T-cell (primary cell): ENCODE measurements around the gene PADI2. TPM values are rescaled to one million over a fixed set of nuclear protein-coding genes. Genes with fewer than 3 reads are reported as not detected.
A peak's percentile ranks its signal among the peaks of the same experiment; 100 is the strongest.

ENCODE experiments used
- ATAC-seq, 4 experiments: fragments of 200-7000 bp in 3 of 4; fragments of 150-1000 bp in 1 of 4; cut with Tn5 transposase; replicated peaks in 1 of 4; 1 replicate in 3 of 4; 2 replicates in 1 of 4; pipeline ENCODE4 v1.10.0; 2021; ENCODE audit warnings: moderate library complexity in 3 of 4, mild to moderate bottlenecking in 2 of 4, moderate number of reproducible peaks in 1 of 4
- CTCF ChIA-PET, 2 donors: fragments of 300-600 bp; sonication (Branson Sonifier 250); formaldehyde crosslinking; loops; one replicate each; lab custom pipeline; 2022; ENCODE audit warnings: antibody characterized with exemption in 2 of 2; lab: Charles Lee
- POLR2A ChIA-PET, 2 donors: fragments of 300-600 bp; sonication (Branson Sonifier 250); formaldehyde crosslinking; loops; one replicate each; lab custom pipeline; 2022; ENCODE audit warnings: antibody characterized with exemption in 2 of 2; lab: Charles Lee
- DNase-seq, 35 experiments: peaks; one replicate each; pipeline versions ENCODE4 v3.0.0 to v3.0.0-alpha.2; 2013 to 2023
- H3K27ac ChIP-seq: one replicate; pipeline ENCODE4 v1.5.1; 2013; ENCODE audit warnings: low read length
- H3K27me3 ChIP-seq, 2 experiments: replicated peaks in 1 of 2; 1 replicate in 1 of 2; 2 replicates in 1 of 2; pipeline versions ENCODE4 v1.6.1 to v1.7.0; 2013; ENCODE audit warnings: low read length in 1 of 2, mixed read lengths in 1 of 2; ENCODE audit not compliant: control insufficient read depth in 2 of 2, insufficient read depth in 2 of 2; ENCODE audit errors: extremely low read depth in 1 of 2
- H3K36me3 ChIP-seq, 2 donors: 1 replicate in 1 of 2; 2 replicates in 1 of 2; pipeline versions ENCODE4 v1.6.1 to v1.7.0; 2013; ENCODE audit warnings: low read length in 1 of 2; ENCODE audit not compliant: control insufficient read depth in 2 of 2, insufficient read depth in 1 of 2; ENCODE audit errors: extremely low read depth in 1 of 2
- H3K4me1 ChIP-seq, 2 experiments: 1 replicate in 1 of 2; 2 replicates in 1 of 2; pipeline versions ENCODE4 v1.6.1 to v1.7.0; 2013; ENCODE audit warnings: low read length in 2 of 2, mixed read lengths in 1 of 2; ENCODE audit not compliant: insufficient read depth in 2 of 2, control insufficient read depth in 1 of 2; ENCODE audit errors: extremely low read depth in 1 of 2
- H3K4me3 ChIP-seq, 2 donors: 1 replicate in 1 of 2; 2 replicates in 1 of 2; pipeline versions ENCODE4 v1.5.1 to v1.7.0; 2013; ENCODE audit warnings: mild to moderate bottlenecking in 2 of 2, low read length in 1 of 2, moderate library complexity in 1 of 2; ENCODE audit not compliant: control insufficient read depth in 1 of 2; ENCODE audit errors: extremely low read depth in 1 of 2
- H3K9me3 ChIP-seq: 2 replicates; pipeline ENCODE4 v1.7.0; 2013
- H3K27ac Mint-ChIP-seq, 2 donors: one replicate each; pipeline ENCODE4 v1.8.0; 2020 to 2021; ENCODE audit warnings: mild to moderate bottlenecking in 2 of 2, mixed read lengths in 2 of 2
- H3K27me3 Mint-ChIP-seq, 2 donors: one replicate each; pipeline ENCODE4 v1.8.0; 2021 to 2022; ENCODE audit warnings: mixed read lengths in 2 of 2
- H3K36me3 Mint-ChIP-seq: one replicate; pipeline ENCODE4 v1.8.0; 2021; ENCODE audit warnings: mixed read lengths
- H3K4me1 Mint-ChIP-seq, 3 donors: one replicate each; pipeline ENCODE4 v1.8.0; 2020 to 2022; ENCODE audit warnings: mixed read lengths in 3 of 3, mild to moderate bottlenecking in 1 of 3
- H3K4me3 Mint-ChIP-seq, 3 donors: one replicate each; pipeline ENCODE4 v1.8.0; 2020 to 2022; ENCODE audit warnings: mild to moderate bottlenecking in 3 of 3, mixed read lengths in 3 of 3, moderate library complexity in 3 of 3
- H3K9me3 Mint-ChIP-seq, 3 donors: one replicate each; pipeline ENCODE4 v1.8.0; 2020 to 2022; ENCODE audit warnings: mixed read lengths in 3 of 3
- WGBS: methylation state at CpG from one replicate; pipeline ENCODE4 v1.1.5; 2013; ENCODE audit warnings: missing lambda C conversion rate; ENCODE audit not compliant: insufficient coverage; 5-methylcytosine and 5-hydroxymethylcytosine counted together
- total RNA-seq, 35 experiments: library from RNA in 6 of 35; stranded (reverse) in 6 of 35; fragments of 120-200 nt in 1 of 35; gene quantifications; one replicate each; pipeline versions ENCODE4 v1.2.1 to v1.2.4 and lab custom pipeline; 2013 to 2026

The PADI2 gene
- total RNA-seq, 5 donors from 2014 or later (not counting 1 experiment from before 2014, with no cell fraction given): 0.23 to 0.35 (median 0.30) TPM; not detected in 2

DNA sequence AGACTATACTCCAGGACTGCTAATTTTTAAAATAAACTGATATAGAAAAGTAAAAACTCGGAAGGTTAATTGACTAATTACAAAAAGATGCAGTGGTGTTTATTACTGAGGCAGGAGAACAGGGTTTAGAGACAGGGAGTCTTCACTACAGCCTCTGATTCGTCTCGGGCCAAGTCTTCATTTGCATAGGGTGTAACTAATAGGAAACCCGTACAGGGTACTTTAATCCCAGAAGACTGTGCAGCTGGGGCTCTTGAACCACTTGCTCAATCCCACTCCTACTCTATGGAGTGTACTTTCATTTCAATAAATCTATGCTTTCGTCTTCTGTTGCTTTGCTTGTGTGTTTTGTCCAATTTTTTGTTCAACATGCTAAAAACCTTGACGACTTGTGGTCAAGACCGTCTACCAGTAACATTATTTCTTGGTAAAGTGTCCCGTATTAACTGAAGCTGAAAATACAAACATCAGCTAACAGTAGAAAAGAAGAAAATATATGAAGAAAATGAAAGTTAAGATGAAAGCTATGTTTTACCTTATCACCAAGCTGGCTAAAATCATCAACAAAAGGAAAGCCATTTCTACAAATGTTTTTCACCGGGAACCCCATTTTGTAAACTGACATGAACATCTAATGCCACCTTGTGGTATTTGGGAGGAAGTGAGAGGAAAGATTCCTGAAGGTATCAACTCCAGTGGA is 73.5 kb downstream of the PADI2 start:
- Histone ChIP-seq H3K27me3 (no peaks in the 10 kb centered on the region), H3K27ac (no peak overlapping the region), H3K36me3 (peaks cover 13 to 43% of the 10 kb centered on the region in 2 donors), H3K4me3 (no peak overlapping the region), H3K9me3 (no peaks in the 10 kb centered on the region), H3K4me1 (no peaks in the 10 kb centered on the region)
- ChIA-PET POLR2A (interaction anchor here (0.7 to 1.2 kb wide), 2 partner anchors 15 to 33 kb away, joined by 3 read pairs; no protein-coding TSS in a partner anchor), CTCF (interaction anchor here (0.6 to 1.0 kb wide), 6 partner anchors 13 to 94 kb away, joined by 3 to 7 read pairs (median 3); no protein-coding TSS in a partner anchor)
- Mint-ChIP-seq H3K27me3 (no peaks in the 10 kb centered on the region), H3K27ac (peak overlapping the region; percentile 13 to 48), H3K9me3 (no peaks in the 10 kb centered on the region), H3K36me3 (peaks cover 24% of the 10 kb centered on the region), H3K4me1 (peaks cover 12 to 22% (median 20%) of the 10 kb centered on the region in 3 donors), H3K4me3 (no peak overlapping the region)
- peak in 1 of 35 experiments; percentile 54 for DNase-seq
- no CpG with 5 or more reads among the region's 9 CpGs for WGBS
- peak in 1 of 4 experiments; percentile 48 for ATAC-seq

- Histone ChIP-seq H3K4me1 (no peaks in the 10 kb centered on the region), H3K36me3 (peaks cover 18 to 49% of the 10 kb centered on the region in 2 donors), H3K27ac (no peak overlapping the region), H3K9me3 (no peaks in the 10 kb centered on the region), H3K27me3 (no peaks in the 10 kb centered on the region), H3K4me3 (no peak overlapping the region)
- DNase-seq: no peak
- ChIA-PET CTCF (interaction anchor here in 1 of 2 donors (1.0 kb wide), 1 partner anchor 94 kb away, joined by 3 read pairs; no protein-coding TSS in a partner anchor), POLR2A (no interaction called here)
- H3K9me3 Mint-ChIP-seq: no peaks in the 10 kb centered on the region
- peaks cover 27% of the 10 kb centered on the region for H3K36me3 Mint-ChIP-seq
- peak overlapping the region in 1 of 3 donors; percentile 12 for H3K4me3 Mint-ChIP-seq
- 50% methylated on average over 2 of the region's 5 CpGs for WGBS
- no peak overlapping the region for H3K27ac Mint-ChIP-seq
- ATAC-seq: no peak
- peaks cover 12 to 20% (median 18%) of the 10 kb centered on the region in 3 donors for H3K4me1 Mint-ChIP-seq
- no peaks in the 10 kb centered on the region for H3K27me3 Mint-ChIP-seq
Observed at GRCh38 chr1:17045150-17045549, 74.1 kb downstream of the PADI2 start.

DNA sequence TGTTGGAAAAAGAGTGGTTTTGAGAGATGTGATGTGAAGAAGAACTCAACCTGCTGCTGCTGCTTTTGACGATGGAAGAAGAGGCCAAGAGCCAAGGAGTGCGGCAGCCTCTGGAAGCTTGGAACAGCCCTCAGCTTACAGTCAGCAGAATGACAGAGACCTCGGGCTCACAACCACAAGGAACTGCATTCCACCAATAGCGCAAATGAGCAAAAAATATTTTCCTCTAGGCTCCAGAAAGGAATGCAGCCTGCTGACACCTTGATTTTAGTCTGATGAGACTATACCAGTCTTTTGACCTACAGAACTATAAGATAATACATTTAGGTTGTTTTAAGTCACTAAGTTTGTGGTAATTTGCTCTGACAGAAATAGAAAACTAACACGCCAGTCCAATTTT is 75.6 kb downstream of the PADI2 start:
- WGBS: 79% methylated on average over 3 of the region's 5 CpGs
- DNase-seq (no peak), ATAC-seq (no peak)
- H3K9me3 Mint-ChIP-seq: no peaks in the 10 kb centered on the region
- H3K27ac ChIP-seq: no peak overlapping the region
- H3K9me3 ChIP-seq: no peaks in the 10 kb centered on the region
- no peaks in the 10 kb centered on the region for H3K27me3 Mint-ChIP-seq
- H3K4me3 Mint-ChIP-seq: no peak overlapping the region
- no peaks in the 10 kb centered on the region for H3K4me1 ChIP-seq
- ChIA-PET POLR2A (no interaction called here), CTCF (no interaction called here)
- H3K36me3 Mint-ChIP-seq: peaks cover 32% of the 10 kb centered on the region
- peaks cover 16 to 53% of the 10 kb centered on the region in 2 donors for H3K36me3 ChIP-seq
- no peak overlapping the region for H3K4me3 ChIP-seq
- no peak overlapping the region for H3K27ac Mint-ChIP-seq
- no peaks in the 10 kb centered on the region for H3K27me3 ChIP-seq
- H3K4me1 Mint-ChIP-seq: peaks cover 12 to 20% (median 18%) of the 10 kb centered on the region in 3 donors

GRCh38 chr1:17040135-17040534 is 79.1 kb downstream of the PADI2 start:
- H3K4me1 ChIP-seq: no peaks in the 10 kb centered on the region
- no peaks in the 10 kb centered on the region for H3K27me3 Mint-ChIP-seq
- no peak for DNase-seq
- no peak overlapping the region for H3K27ac ChIP-seq
- no peak overlapping the region for H3K27ac Mint-ChIP-seq
- no peaks in the 10 kb centered on the region for H3K9me3 ChIP-seq
- no peaks in the 10 kb centered on the region for H3K27me3 ChIP-seq
- CTCF ChIA-PET: no interaction called here
- H3K9me3 Mint-ChIP-seq: no peaks in the 10 kb centered on the region
- H3K36me3 ChIP-seq: peaks cover 15 to 64% of the 10 kb centered on the region in 2 donors
- POLR2A ChIA-PET: no interaction called here
- H3K4me1 Mint-ChIP-seq: peaks cover 4 to 11% (median 8%) of the 10 kb centered on the region in 3 donors
- H3K4me3 ChIP-seq: no peak overlapping the region
- WGBS: no CpG with 5 or more reads among the region's 1 CpG
- ATAC-seq: no peak
- H3K4me3 Mint-ChIP-seq: no peak overlapping the region
- peaks cover 31% of the 10 kb centered on the region for H3K36me3 Mint-ChIP-seq

- no peaks in the 10 kb centered on the region for H3K9me3 Mint-ChIP-seq
- ChIA-PET CTCF (no interaction called here), POLR2A (no interaction called here)
- Histone ChIP-seq H3K27ac (no peak overlapping the region), H3K4me3 (no peak overlapping the region), H3K27me3 (no peaks in the 10 kb centered on the region), H3K4me1 (no peaks in the 10 kb centered on the region), H3K36me3 (peaks cover 15 to 65% of the 10 kb centered on the region in 2 donors), H3K9me3 (no peaks in the 10 kb centered on the region)
- DNase-seq: no peak
- H3K4me3 Mint-ChIP-seq: no peak overlapping the region
- H3K27ac Mint-ChIP-seq: no peak overlapping the region
- H3K4me1 Mint-ChIP-seq: peaks cover 0 to 7% (median 6%) of the 10 kb centered on the region in 3 donors
- peaks cover 32% of the 10 kb centered on the region for H3K36me3 Mint-ChIP-seq
- no peaks in the 10 kb centered on the region for H3K27me3 Mint-ChIP-seq
- WGBS: 100% methylated on average over 1 of the region's 2 CpGs
- ATAC-seq: no peak
Observed at GRCh38 chr1:17039522-17039921, 79.7 kb downstream of the PADI2 start.

DNA sequence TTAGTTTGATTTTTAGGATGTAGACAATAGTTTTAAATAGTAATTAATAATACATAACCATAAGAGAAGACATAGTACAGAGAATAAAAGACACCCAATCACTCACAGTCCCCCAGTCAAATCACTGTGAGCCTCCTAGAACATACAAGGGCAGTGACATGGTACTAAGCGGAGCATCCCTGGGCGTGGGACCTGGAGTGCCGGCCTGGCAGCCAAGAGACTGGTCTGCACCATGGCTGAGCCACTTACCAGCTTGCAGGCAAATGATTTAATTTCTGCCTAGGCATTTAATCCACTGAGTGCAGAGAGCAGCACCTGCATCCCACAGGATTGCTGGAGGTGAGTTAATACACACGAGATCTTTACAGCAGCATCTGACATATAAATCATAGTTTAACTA is 85.8 kb downstream of the PADI2 start:
- Histone ChIP-seq H3K9me3 (no peaks in the 10 kb centered on the region), H3K36me3 (peaks cover 6 to 58% of the 10 kb centered on the region in 2 donors), H3K4me1 (no peaks in the 10 kb centered on the region), H3K27me3 (no peaks in the 10 kb centered on the region), H3K27ac (no peak overlapping the region), H3K4me3 (no peak overlapping the region)
- H3K27me3 Mint-ChIP-seq: no peaks in the 10 kb centered on the region
- H3K9me3 Mint-ChIP-seq: no peaks in the 10 kb centered on the region
- peaks cover 18% of the 10 kb centered on the region for H3K36me3 Mint-ChIP-seq
- H3K27ac Mint-ChIP-seq: no peak overlapping the region
- ChIA-PET CTCF (interaction anchor here in 1 of 2 donors (0.7 kb wide), 1 partner anchor 73 kb away, joined by 3 read pairs; no protein-coding TSS in a partner anchor), POLR2A (no interaction called here)
- DNase-seq (no peak), ATAC-seq (no peak)
- peaks cover 0 to 6% (median 4%) of the 10 kb centered on the region in 3 donors for H3K4me1 Mint-ChIP-seq
- WGBS: 97% methylated on average over 3 of the region's 4 CpGs
- H3K4me3 Mint-ChIP-seq: no peak overlapping the region
